MM.1S (cell line): ENCODE data around the gene EFHC2.

ENCODE experiments used
- DNase-seq: peaks from one replicate; pipeline ENCODE4 v3.0.0-alpha.2; 2015
- H2AFZ ChIP-seq: fragments of 300-600 bp; sonication (generic); 2 replicates; pipeline ENCODE4 v1.6.0; 2016; ENCODE audit warnings: antibody characterized with exemption, low read length
- H3F3A ChIP-seq: fragments of 300-600 bp; sonication (generic); 2 replicates; pipeline ENCODE4 v1.6.1; 2016; ENCODE audit warnings: mild to moderate bottlenecking, antibody characterized with exemption, low read length, moderate library complexity, mixed read lengths; ENCODE audit not compliant: insufficient read depth
- H3K27ac ChIP-seq: fragments of 300-600 bp; sonication (generic); 2 replicates; pipeline ENCODE4 v1.5.1; 2016; ENCODE audit warnings: mild to moderate bottlenecking, low read length
- H3K27me3 ChIP-seq: fragments of 300-600 bp; sonication (generic); replicated peaks from 2 replicates; pipeline ENCODE4 v1.6.0; 2016; ENCODE audit warnings: low read length; ENCODE audit not compliant: insufficient read depth
- H3K36me3 ChIP-seq: fragments of 300-600 bp; sonication (generic); replicated peaks from 2 replicates; pipeline ENCODE4 v1.6.1; 2016; ENCODE audit warnings: mild to moderate bottlenecking, low read length, mixed read lengths; ENCODE audit not compliant: insufficient read depth
- H3K4me1 ChIP-seq: fragments of 300-600 bp; sonication (generic); 2 replicates; pipeline ENCODE4 v1.6.1; 2016; ENCODE audit warnings: low read length, mixed read lengths
- H3K4me2 ChIP-seq: fragments of 300-600 bp; sonication (generic); 2 replicates; pipeline ENCODE4 v1.6.0; 2016; ENCODE audit warnings: low read depth, low read length
- H3K4me3 ChIP-seq: fragments of 300-600 bp; sonication (generic); 2 replicates; pipeline ENCODE4 v1.5.1; 2016; ENCODE audit warnings: low read length, mixed read lengths
- H3K79me2 ChIP-seq: fragments of 300-600 bp; sonication (generic); 2 replicates; pipeline ENCODE4 v1.6.1; 2016; ENCODE audit warnings: mixed run types, low read length, mixed read lengths
- H3K9ac ChIP-seq: fragments of 300-600 bp; sonication (generic); 2 replicates; pipeline ENCODE4 v1.6.1; 2016; ENCODE audit warnings: low read length, mixed read lengths
- H3K9me2 ChIP-seq: fragments of 300-600 bp; sonication (generic); replicated peaks from 2 replicates; pipeline ENCODE4 v1.6.1; 2016; ENCODE audit warnings: mild to moderate bottlenecking, low read length, mixed read lengths; ENCODE audit not compliant: insufficient read depth
- H3K9me3 ChIP-seq: fragments of 300-600 bp; sonication (generic); replicated peaks from 2 replicates; pipeline ENCODE4 v1.6.1; 2016; ENCODE audit warnings: mild to moderate bottlenecking, low read length, mixed read lengths; ENCODE audit not compliant: insufficient read depth
- H4K20me1 ChIP-seq: fragments of 300-600 bp; sonication (generic); 2 replicates; pipeline ENCODE4 v1.6.1; 2016; ENCODE audit warnings: mild to moderate bottlenecking, low read length, moderate library complexity, mixed read lengths; ENCODE audit not compliant: insufficient read depth
- EZH2 ChIP-seq: fragments of 300-600 bp; sonication (generic); optimal IDR thresholded peaks from 2 replicates; pipeline ENCODE3; 2017; ENCODE audit warnings: low read depth, mild to moderate bottlenecking, antibody characterized with exemption, low read length, mixed read lengths
- EZH2phosphoT487 ChIP-seq: fragments of 300-600 bp; sonication (generic); IDR thresholded peaks from 2 replicates; pipeline ENCODE4 v1.6.1; 2018; ENCODE audit warnings: antibody characterized with exemption, low read length
- TF ChIP-seq, protein P1 (sequence below): fragments of 300-600 bp; sonication (generic); IDR thresholded peaks from 2 replicates; pipeline ENCODE4 v1.5.1; 2016; ENCODE audit warnings: antibody characterized with exemption, low read length, mixed read lengths

EFHC2 gene

DNA sequence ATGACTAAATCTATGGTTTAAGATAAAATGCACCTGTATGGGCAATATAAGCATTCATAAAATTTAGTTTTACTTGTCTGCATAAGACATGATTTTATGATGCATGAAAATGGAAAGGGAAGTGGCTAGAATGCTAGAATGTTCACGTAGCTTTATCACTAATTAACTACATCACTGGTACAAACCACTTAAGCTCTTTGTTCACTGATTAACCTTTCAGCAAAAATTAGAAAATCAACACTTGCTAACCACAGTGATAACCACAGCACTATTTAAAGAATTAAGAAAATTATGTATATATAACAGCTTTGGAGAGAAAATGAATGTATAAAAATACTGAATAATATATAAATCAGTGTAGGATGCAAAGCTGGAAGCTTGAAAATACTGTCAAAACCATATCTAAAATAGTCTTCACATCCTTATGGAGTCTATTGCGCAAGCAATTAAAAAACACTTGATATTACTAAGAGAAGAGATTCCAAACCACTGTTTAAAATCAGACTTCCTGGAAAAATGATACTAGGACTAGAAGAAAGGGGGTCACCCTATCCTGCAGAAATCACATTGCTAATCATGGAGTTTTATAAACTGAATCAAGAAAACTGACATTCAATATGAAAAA, 51.9 kb downstream of the EFHC2 start:
- no peaks in the 10 kb centered on the region for H3K27me3 ChIP-seq
- H3K36me3 ChIP-seq, result no peaks in the 10 kb centered on the region
- H4K20me1 ChIP-seq, result no peaks in the 10 kb centered on the region
- H3K4me3 ChIP-seq, result no peak overlapping the region
- no peak overlapping the region for H3K4me2 ChIP-seq
- H3K9me2 ChIP-seq, result no peaks in the 10 kb centered on the region
- no peaks in the 10 kb centered on the region for H3K4me1 ChIP-seq
- H3K9ac ChIP-seq, result no peak overlapping the region
- TF ChIP-seq EZH2 (no peak), EZH2phosphoT487 (no peak)
- TF ChIP-seq, protein P1, sequence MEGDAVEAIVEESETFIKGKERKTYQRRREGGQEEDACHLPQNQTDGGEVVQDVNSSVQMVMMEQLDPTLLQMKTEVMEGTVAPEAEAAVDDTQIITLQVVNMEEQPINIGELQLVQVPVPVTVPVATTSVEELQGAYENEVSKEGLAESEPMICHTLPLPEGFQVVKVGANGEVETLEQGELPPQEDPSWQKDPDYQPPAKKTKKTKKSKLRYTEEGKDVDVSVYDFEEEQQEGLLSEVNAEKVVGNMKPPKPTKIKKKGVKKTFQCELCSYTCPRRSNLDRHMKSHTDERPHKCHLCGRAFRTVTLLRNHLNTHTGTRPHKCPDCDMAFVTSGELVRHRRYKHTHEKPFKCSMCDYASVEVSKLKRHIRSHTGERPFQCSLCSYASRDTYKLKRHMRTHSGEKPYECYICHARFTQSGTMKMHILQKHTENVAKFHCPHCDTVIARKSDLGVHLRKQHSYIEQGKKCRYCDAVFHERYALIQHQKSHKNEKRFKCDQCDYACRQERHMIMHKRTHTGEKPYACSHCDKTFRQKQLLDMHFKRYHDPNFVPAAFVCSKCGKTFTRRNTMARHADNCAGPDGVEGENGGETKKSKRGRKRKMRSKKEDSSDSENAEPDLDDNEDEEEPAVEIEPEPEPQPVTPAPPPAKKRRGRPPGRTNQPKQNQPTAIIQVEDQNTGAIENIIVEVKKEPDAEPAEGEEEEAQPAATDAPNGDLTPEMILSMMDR, result no peak
- H3K79me2 ChIP-seq, result no peaks in the 10 kb centered on the region
- H3F3A ChIP-seq, result no peaks in the 10 kb centered on the region
- no peaks in the 10 kb centered on the region for H3K9me3 ChIP-seq
- no peak overlapping the region for H2AFZ ChIP-seq
- H3K27ac ChIP-seq, result no peak overlapping the region
- no peak for DNase-seq

DNA sequence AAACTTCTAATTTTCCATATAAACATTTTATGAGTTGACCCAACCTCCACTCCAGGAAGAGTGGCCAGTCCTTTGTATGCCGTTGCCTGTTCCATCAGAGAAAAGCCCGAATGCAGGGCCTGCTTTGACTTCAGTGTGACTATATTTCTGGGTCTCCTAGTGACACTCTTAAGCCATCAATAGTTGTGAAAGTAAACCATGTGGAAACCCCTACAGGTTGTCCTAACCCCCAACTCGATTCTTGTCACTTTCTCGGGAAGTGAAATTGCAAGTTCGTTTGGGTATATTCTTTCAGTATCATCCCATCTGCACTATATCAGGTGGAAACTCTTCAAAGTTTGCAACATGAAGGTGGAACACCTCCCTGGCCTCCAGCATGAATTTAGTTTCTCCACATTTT, 52.8 kb downstream of the EFHC2 start:
- H3K79me2 ChIP-seq, result no peaks in the 10 kb centered on the region
- H4K20me1 ChIP-seq, result no peaks in the 10 kb centered on the region
- no peak overlapping the region for H3K27ac ChIP-seq
- no peak for DNase-seq
- H3K4me2 ChIP-seq, result no peak overlapping the region
- H3K9me3 ChIP-seq, result no peaks in the 10 kb centered on the region
- H3K9ac ChIP-seq, result no peak overlapping the region
- TF ChIP-seq EZH2 (no peak), EZH2phosphoT487 (no peak)
- TF ChIP-seq, protein P1, result no peak
- H3K9me2 ChIP-seq, result no peaks in the 10 kb centered on the region
- no peaks in the 10 kb centered on the region for H3K36me3 ChIP-seq
- H3K4me1 ChIP-seq, result no peaks in the 10 kb centered on the region
- no peak overlapping the region for H2AFZ ChIP-seq
- H3K27me3 ChIP-seq, result no peaks in the 10 kb centered on the region
- no peak overlapping the region for H3K4me3 ChIP-seq
- no peaks in the 10 kb centered on the region for H3F3A ChIP-seq

DNA sequence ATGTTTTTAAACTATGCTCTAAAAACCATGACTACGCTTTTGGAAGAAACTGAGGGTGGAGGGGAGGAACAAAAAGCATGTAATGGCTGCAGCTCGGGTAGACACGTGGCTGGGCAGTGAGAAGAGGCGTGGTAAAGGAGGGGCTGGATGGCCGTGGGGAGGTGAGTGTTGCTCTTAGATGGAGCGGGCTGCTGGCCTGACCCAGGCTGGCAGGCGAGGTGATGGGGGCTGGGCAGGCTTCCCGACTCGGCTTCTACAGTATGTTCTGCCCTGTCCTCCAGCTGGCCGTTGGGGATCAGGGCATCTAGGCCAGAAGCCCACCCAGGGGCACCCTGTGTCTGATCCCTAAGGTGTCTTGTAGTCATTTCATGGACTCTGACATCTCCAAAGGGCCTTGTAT, 60.7 kb downstream of the EFHC2 start:
- H3K4me3 ChIP-seq, result no peak overlapping the region
- no peaks in the 10 kb centered on the region for H3F3A ChIP-seq
- H3K4me1 ChIP-seq, result no peaks in the 10 kb centered on the region
- DNase-seq, result no peak
- no peaks in the 10 kb centered on the region for H3K27me3 ChIP-seq
- no peak overlapping the region for H3K4me2 ChIP-seq
- H3K36me3 ChIP-seq, result no peaks in the 10 kb centered on the region
- H3K79me2 ChIP-seq, result no peaks in the 10 kb centered on the region
- H3K27ac ChIP-seq, result no peak overlapping the region
- H3K9me2 ChIP-seq, result no peaks in the 10 kb centered on the region
- no peak overlapping the region for H2AFZ ChIP-seq
- TF ChIP-seq EZH2phosphoT487, result no peak
- TF ChIP-seq EZH2, result no peak
- TF ChIP-seq, protein P1, result no peak
- H3K9ac ChIP-seq, result no peak overlapping the region
- no peaks in the 10 kb centered on the region for H4K20me1 ChIP-seq
- H3K9me3 ChIP-seq, result no peaks in the 10 kb centered on the region
